HepG2 (cell line): ENCODE results near the gene TADA2B. TPM values are rescaled to one million over a fixed set of nuclear protein-coding genes. Genes with fewer than 3 reads are reported as not detected.

ENCODE experiments used
- DNMT1 ChIP-seq: sonication (generic); formaldehyde crosslinking; IDR thresholded peaks from 2 replicates; pipeline ENCODE4 v1.5.1; 2020; ENCODE audit warnings: mild to moderate bottlenecking, missing genetic modification reagents
- GPBP1L1 ChIP-seq: sonication (generic); formaldehyde crosslinking; IDR thresholded peaks from 2 replicates; pipeline ENCODE4 v1.5.0; 2020; ENCODE audit warnings: mild to moderate bottlenecking, missing genetic modification reagents
- GTF2F1 ChIP-seq: fragments of 150-350 bp; IDR thresholded peaks from 2 replicates; pipeline ENCODE4 v1.6.1; 2014; ENCODE audit warnings: low read length
- IKZF5 ChIP-seq: IDR thresholded peaks from 2 replicates; pipeline ENCODE4 v1.6.1; 2018; ENCODE audit warnings: missing genetic modification reagents, mild to moderate bottlenecking, missing compliant biosample characterization
- NAIF1 ChIP-seq: sonication (generic); formaldehyde crosslinking; IDR thresholded peaks from 2 replicates; pipeline ENCODE4 v1.5.0; 2020; ENCODE audit warnings: mild to moderate bottlenecking, missing genetic modification reagents, borderline replicate concordance
- PLRG1 ChIP-seq: fragments of 450-650 bp; conservative IDR thresholded peaks from 2 replicates; pipeline ENCODE4 v1.6.1; 2016
- PRDM15 ChIP-seq: sonication (generic); formaldehyde crosslinking; IDR thresholded peaks from 2 replicates; pipeline ENCODE4 v1.4.0; 2020; ENCODE audit warnings: missing genetic modification reagents
- SIX4 ChIP-seq: sonication (generic); formaldehyde crosslinking; IDR thresholded peaks from 2 replicates; pipeline ENCODE4 v1.4.0; 2020; ENCODE audit warnings: missing genetic modification reagents
- SRY ChIP-seq: sonication (generic); formaldehyde crosslinking; IDR thresholded peaks from 2 replicates; pipeline ENCODE4 v1.8.0; 2022; ENCODE audit warnings: mild to moderate bottlenecking, missing genetic modification reagents
- ZBTB33 ChIP-seq: sonication (generic); formaldehyde crosslinking; IDR thresholded peaks from 2 replicates; pipeline ENCODE4 v1.4.0; 2020; ENCODE audit warnings: missing genetic modification reagents
- ZC3H13 ChIP-seq: sonication (generic); formaldehyde crosslinking; IDR thresholded peaks from 2 replicates; pipeline ENCODE4 v1.8.1; 2023; ENCODE audit warnings: mild to moderate bottlenecking, missing genetic modification reagents, moderate library complexity
- ZFAT ChIP-seq: sonication (generic); formaldehyde crosslinking; conservative IDR thresholded peaks from 2 replicates; pipeline ENCODE4 v1.8.1; 2023; ENCODE audit warnings: missing genetic modification reagents, inconsistent platforms
- ZNF234 ChIP-seq: sonication (generic); formaldehyde crosslinking; conservative IDR thresholded peaks from 2 replicates; pipeline ENCODE4 v1.5.1; 2020; ENCODE audit warnings: mild to moderate bottlenecking, missing genetic modification reagents
- ZNF335 ChIP-seq: sonication (generic); formaldehyde crosslinking; IDR thresholded peaks from 2 replicates; pipeline ENCODE4 v1.4.0; 2020; ENCODE audit warnings: missing genetic modification reagents
- ZNF652 ChIP-seq: IDR thresholded peaks from 2 replicates; pipeline ENCODE4 v1.6.1; 2016; ENCODE audit warnings: low read depth, borderline replicate concordance
- ZSCAN25 ChIP-seq: sonication (generic); formaldehyde crosslinking; IDR thresholded peaks from 2 replicates; pipeline ENCODE4 v1.8.0; 2022; ENCODE audit warnings: mild to moderate bottlenecking, missing genetic modification reagents
- polyA plus RNA-seq, 8 experiments: library from polyadenylated mRNA; depleted of rRNA in 3 of 8; stranded (reverse) in 7 of 8; unstranded in 1 of 8; fragments of >200 nt; fragmentation: Illumina TruSeq in 4 of 8; extraction: Trizol in 4 of 8; gene quantifications; 2 replicates each; pipeline versions ENCODE4 v1.2.1 to v1.2.3, GENCODE V29; 2011 to 2016; ENCODE audit warnings: low read depth in 4 of 8, missing spikeins in 1 of 8, mixed read lengths in 1 of 8; ENCODE audit not compliant: insufficient read depth in 1 of 8
- total RNA-seq, 5 experiments: library from RNA; depleted of rRNA; stranded (reverse); fragments of >200 nt; fragmentation: Illumina TruSeq; extraction: Trizol; gene quantifications; 2 replicates each; pipeline ENCODE4 v1.2.3, GENCODE V29; 2016; ENCODE audit warnings: low read depth in 1 of 5
- TF ChIP-seq, protein P1 (sequence below): sonication (generic); formaldehyde crosslinking; IDR thresholded peaks from 2 replicates; pipeline ENCODE4 v1.5.0; 2020; ENCODE audit warnings: mild to moderate bottlenecking, missing genetic modification reagents, borderline replicate concordance

The TADA2B gene
- total and polyA plus RNA-seq, 2 of the 13 experiments (the other 11 are each of a cell fraction or from before 2014, with no cell fraction given) = 4.6 to 8.9 TPM

GRCh38 chr4:7103607-7104365 lies 60.6 kb downstream of the TADA2B start (continued):
- no peak for TF ChIP-seq PRDM15 (CRISPR knock-in tag)
- TF ChIP-seq IKZF5 (CRISPR knock-in tag) = 0 out of 2 replicates have a peak, but pooled peaks have one; percentile 14
- TF ChIP-seq PLRG1 = no peak
- TF ChIP-seq ZC3H13 (CRISPR knock-in tag) = no peak
- no peak for TF ChIP-seq ZNF234 (CRISPR knock-in tag)
- TF ChIP-seq ZNF652 (CRISPR knock-in tag) = no peak
- TF ChIP-seq SRY (CRISPR knock-in tag) = no peak
- TF ChIP-seq GTF2F1 = no peak
- TF ChIP-seq ZNF335 (CRISPR knock-in tag) = peak; percentile 59; the same call in 1 of the 2 replicates
- TF ChIP-seq, protein P1, sequence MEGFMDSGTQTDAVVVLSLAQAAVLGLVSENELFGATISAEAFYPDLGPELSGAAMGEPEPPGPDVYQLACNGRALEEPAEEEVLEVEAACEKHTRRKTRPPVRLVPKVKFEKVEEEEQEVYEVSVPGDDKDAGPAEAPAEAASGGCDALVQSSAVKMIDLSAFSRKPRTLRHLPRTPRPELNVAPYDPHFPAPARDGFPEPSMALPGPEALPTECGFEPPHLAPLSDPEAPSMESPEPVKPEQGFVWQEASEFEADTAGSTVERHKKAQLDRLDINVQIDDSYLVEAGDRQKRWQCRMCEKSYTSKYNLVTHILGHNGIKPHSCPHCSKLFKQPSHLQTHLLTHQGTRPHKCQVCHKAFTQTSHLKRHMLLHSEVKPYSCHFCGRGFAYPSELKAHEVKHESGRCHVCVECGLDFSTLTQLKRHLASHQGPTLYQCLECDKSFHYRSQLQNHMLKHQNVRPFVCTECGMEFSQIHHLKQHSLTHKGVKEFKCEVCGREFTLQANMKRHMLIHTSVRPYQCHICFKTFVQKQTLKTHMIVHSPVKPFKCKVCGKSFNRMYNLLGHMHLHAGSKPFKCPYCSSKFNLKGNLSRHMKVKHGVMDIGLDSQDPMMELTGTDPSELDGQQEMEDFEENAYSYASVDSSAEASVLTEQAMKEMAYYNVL (CRISPR knock-in tag) = peak; percentile 19; the same call in 1 of the 2 replicates
- TF ChIP-seq NAIF1 (CRISPR knock-in tag) = no peak
- TF ChIP-seq ZFAT (CRISPR knock-in tag) = no peak
- TF ChIP-seq DNMT1 = no peak
- TF ChIP-seq ZSCAN25 (CRISPR knock-in tag) = no peak
- no peak for TF ChIP-seq GPBP1L1 (CRISPR knock-in tag)
- TF ChIP-seq SIX4 = 0 out of 2 replicates have a peak, but pooled peaks have one; percentile 20
- no peak for TF ChIP-seq ZBTB33 (CRISPR knock-in tag)
